ENCODE measurements around the gene MACF1.
"Not testable (repeated sequence)": the region's sequence is repeated elsewhere in the genome, so short reads cannot be mapped to it uniquely, and the experiment has no call there.

Gene MACF1

DNA sequence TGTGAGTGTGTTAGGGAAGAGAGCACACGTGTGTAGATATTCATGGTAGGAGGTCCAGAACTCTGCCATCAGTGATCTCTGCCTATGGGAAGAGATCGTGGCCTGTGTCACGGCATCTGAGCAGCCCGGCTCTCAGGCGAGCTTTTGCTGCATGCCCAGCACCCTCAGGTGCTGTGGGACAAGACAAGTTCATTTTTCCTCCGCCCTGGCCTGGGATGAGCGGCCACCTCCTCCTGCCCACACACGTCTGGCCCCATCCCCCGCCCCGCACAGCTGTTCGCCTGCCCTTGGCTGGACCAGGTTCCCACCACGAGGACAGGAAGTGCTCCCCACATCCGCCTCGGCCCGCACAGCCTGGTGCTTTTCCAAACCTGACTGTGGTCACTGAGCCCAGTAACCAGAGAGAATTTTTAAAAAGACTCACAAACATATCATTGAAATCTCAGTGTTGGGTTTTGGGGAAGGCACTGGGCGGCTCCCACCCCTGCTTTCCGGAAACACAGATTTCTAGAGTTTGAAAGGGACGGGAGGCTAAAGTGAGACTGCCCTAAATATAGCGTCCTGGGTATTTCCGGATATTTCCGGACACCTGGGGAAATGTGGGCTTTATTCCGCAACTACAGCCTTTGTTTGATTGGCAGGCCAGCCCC lies 305.0 kb downstream of the MACF1 start:
- DNase-seq, result peak; percentile 50
- TF ChIP-seq, protein P1, sequence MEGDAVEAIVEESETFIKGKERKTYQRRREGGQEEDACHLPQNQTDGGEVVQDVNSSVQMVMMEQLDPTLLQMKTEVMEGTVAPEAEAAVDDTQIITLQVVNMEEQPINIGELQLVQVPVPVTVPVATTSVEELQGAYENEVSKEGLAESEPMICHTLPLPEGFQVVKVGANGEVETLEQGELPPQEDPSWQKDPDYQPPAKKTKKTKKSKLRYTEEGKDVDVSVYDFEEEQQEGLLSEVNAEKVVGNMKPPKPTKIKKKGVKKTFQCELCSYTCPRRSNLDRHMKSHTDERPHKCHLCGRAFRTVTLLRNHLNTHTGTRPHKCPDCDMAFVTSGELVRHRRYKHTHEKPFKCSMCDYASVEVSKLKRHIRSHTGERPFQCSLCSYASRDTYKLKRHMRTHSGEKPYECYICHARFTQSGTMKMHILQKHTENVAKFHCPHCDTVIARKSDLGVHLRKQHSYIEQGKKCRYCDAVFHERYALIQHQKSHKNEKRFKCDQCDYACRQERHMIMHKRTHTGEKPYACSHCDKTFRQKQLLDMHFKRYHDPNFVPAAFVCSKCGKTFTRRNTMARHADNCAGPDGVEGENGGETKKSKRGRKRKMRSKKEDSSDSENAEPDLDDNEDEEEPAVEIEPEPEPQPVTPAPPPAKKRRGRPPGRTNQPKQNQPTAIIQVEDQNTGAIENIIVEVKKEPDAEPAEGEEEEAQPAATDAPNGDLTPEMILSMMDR (IDR thresholded peaks at IDR 0.05; ENCODE audit: low read depth, low read length), result no peak

DNA sequence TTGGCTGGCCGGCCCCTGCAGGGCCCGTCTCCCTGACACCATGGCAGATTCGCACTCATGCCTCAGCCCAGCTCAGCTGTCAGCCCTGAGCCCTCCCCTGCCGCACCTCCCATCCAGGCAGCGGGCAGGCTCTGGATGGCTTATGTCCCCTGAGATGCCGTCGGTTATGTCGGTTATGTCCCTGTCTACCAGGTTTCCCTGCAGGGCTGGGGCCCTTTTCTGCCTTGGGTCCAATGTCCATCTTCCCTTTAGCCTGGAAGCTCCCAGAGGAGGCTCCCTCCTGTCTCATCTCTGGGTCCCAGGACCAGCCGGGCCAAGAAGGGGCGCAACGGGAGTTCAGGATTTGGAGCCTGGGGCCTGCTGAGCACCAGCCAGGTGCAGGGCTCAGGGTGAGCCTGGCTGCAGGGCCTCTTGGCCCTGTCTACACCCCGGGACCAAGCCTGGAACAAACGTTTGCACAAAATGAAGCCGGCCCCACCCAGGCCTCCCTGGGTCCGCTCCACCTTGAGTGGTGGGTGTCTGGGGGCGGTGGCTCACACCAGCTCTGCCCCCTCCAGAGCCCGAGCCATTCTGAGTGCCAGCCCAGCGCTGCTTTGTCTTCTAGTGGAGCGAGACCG lies 306.2 kb downstream of the MACF1 start:
- not testable (repeated sequence) for H3K9me3 ChIP-seq (ENCODE audit: severe bottlenecking); DNase-seq; H3K27me3 ChIP-seq (ENCODE audit: insufficient read depth, low read depth, severe bottlenecking); H3K27ac ChIP-seq; H3K36me3 ChIP-seq; H3K4me3 ChIP-seq (ENCODE audit: low read depth, low read length)

More for the DNA sequence above, 305.0 kb downstream of the MACF1 start:
- Histone ChIP-seq H3K36me3 (no peaks in the 10 kb centered on the region), H3K27me3 (ENCODE audit: insufficient read depth, low read depth, severe bottlenecking) (no peaks in the 10 kb centered on the region), H3K4me3 (ENCODE audit: low read depth, low read length) (no peak overlapping the region), H3K27ac (no peak overlapping the region), H3K9me3 (ENCODE audit: severe bottlenecking) (no peaks in the 10 kb centered on the region)

DNA sequence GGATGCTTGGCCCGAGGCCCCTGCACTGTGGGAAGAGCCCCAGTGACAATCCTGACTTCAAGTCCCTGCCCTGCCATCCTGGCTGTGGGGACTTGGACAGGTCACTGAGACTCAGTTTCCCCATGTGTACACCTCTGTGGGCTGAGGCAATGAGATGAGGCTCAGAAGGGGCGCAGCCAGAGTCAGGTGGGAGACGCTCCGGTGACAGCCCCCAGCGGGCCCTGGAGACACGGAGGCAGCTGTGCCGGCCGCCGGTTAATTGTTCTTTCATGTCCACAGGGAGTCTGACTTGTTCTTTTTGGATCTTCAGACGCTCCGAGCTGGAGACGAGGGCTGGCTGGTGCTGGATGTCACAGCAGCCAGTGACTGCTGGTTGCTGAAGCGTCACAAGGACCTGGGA lies 307.0 kb downstream of the MACF1 start:
- H3K27ac ChIP-seq; H3K4me3 ChIP-seq (ENCODE audit: low read depth, low read length); H3K9me3 ChIP-seq (ENCODE audit: severe bottlenecking); H3K27me3 ChIP-seq (ENCODE audit: insufficient read depth, low read depth, severe bottlenecking); H3K36me3 ChIP-seq; DNase-seq: not testable (repeated sequence)

DNA sequence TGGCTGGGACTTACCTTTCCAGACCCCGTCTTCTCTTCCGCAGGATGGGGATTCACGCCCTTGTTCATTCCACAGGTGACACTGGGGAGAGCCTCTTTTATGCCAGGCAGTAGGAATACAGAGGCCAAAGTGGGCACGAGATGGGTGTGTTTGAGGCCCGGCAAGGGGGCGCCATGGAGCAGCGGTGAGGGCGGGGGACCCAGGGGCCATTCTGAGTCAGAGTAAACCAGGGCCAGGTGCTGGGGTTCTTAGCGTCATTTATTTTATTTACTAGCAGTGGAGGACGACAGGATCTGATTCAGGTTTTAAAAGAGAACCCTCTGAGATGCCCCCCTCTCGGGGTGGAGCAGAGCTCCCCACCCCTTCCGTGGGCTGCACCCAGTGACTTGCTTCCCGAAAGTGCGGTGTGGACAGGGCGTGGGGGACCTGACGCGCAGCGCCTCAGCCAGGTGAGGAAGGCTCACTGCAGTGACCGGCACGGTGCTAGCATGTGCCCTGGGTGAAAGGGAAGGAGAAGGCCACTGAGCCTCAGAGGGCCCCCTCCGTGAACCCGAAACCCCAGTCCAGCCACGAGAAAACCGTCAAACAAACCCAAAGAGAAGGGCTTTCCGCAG lies 307.8 kb downstream of the MACF1 start:
- not testable (repeated sequence) for H3K27ac ChIP-seq; H3K9me3 ChIP-seq (ENCODE audit: severe bottlenecking); H3K36me3 ChIP-seq; DNase-seq; H3K4me3 ChIP-seq (ENCODE audit: low read depth, low read length); H3K27me3 ChIP-seq (ENCODE audit: insufficient read depth, low read depth, severe bottlenecking)

DNA sequence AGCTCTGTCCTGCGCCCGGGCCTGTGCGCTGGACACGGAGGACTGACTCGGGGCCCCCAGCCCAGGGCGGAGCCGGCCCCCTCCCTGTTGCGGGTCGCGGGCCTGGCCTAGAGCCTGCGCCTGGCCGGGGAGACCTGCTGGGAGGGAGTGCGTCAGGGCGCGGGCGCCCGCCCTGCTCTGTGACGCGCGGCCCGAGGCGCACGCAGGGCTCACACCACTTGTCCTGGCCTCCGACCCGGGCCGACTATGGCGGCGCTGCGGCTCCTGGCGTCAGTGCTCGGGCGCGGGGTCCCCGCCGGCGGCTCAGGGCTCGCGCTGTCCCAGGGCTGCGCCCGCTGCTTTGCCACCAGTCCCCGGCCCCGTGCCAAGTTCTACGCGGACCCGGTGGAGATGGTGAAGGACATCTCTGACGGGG lies 310.2 kb downstream of the MACF1 start:
- not testable (repeated sequence) for H3K9me3 ChIP-seq (ENCODE audit: severe bottlenecking); H3K27me3 ChIP-seq (ENCODE audit: insufficient read depth, low read depth, severe bottlenecking); DNase-seq; H3K36me3 ChIP-seq; H3K27ac ChIP-seq
- 0 out of 2 replicates have a peak overlapping the region, but pooled peaks have one; percentile 21 for H3K4me3 ChIP-seq (ENCODE audit: low read depth, low read length)

DNA sequence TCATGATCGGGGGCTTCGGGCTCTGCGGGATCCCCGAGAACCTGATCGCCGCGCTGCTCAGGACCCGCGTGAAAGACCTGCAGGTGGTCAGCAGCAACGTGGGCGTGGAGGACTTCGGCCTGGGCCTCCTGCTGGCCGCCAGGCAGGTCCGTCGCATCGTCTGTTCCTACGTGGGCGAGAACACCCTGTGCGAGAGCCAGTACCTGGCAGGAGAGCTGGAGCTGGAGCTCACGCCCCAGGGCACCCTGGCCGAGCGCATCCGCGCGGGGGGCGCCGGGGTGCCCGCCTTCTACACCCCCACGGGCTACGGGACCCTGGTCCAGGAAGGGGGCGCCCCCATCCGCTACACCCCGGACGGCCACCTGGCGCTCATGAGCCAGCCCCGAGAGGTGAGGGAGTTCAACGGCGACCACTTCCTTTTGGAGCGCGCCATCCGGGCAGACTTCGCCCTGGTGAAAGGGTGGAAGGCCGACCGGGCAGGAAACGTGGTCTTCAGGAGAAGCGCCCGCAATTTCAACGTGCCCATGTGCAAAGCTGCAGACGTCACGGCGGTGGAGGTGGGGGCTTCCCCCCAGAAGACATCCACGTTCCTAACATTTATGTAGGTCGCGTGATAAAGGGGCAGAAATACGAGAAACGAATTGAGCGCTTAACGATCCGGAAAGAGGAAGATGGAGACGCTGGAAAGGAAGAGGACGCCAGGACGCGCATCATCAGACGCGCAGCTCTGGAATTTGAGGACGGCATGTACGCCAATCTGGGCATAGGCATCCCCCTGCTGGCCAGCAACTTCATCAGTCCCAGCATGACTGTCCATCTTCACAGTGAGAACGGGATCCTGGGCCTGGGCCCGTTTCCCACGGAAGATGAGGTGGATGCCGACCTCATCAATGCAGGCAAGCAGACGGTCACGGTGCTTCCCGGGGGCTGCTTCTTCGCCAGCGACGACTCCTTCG lies 310.9 kb downstream of the MACF1 start:
- not testable (repeated sequence) for DNase-seq

DNA sequence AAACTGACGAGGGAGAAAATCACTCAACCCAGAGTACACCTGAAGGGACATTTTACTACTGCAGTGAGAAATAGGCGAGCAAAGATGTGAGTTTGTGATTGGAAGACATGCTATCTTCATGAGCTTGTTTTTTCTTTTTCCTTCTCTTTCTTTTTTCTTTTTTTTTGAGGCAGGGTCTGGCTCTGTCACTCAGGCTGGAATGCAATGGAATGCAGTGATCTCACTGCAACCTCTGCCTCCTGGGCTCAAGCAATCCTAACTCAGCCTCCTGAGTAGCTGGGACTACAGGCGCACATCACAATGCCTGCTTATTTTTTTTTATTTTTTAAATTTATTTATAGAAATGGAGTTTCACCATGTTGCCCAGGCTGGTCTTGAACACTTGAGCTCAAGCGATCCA lies 312.3 kb downstream of the MACF1 start:
- not testable (repeated sequence) for H3K36me3 ChIP-seq; H3K9me3 ChIP-seq (ENCODE audit: severe bottlenecking); H3K27ac ChIP-seq; H3K27me3 ChIP-seq (ENCODE audit: insufficient read depth, low read depth, severe bottlenecking); DNase-seq; H3K4me3 ChIP-seq (ENCODE audit: low read depth, low read length)

More for the DNA sequence above, 310.9 kb downstream of the MACF1 start:
- not testable (repeated sequence) for H3K27me3 ChIP-seq (ENCODE audit: insufficient read depth, low read depth, severe bottlenecking); H3K4me3 ChIP-seq (ENCODE audit: low read depth, low read length); H3K27ac ChIP-seq; H3K9me3 ChIP-seq (ENCODE audit: severe bottlenecking); H3K36me3 ChIP-seq

DNA sequence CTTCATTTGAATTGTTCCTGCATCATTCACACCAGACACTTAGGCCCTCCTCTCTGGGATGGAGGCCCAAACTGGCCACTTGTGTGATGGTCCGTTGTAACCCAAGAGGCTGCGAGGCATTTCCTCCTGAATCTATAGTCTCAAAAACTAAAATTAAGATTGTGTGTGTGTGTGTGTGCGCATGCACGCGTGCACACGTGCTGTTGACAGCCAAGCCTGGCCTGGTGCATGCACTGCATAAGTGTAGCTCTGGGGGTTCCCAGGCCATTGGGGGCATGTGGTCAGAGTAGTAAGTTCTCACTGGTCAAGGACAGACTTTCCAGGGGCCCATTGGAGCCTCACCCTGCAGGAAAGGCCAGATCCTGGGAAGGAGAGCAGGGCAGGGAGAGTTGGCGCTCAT lies 313.4 kb downstream of the MACF1 start:
- not testable (repeated sequence) for DNase-seq; H3K4me3 ChIP-seq (ENCODE audit: low read depth, low read length); H3K27ac ChIP-seq; H3K27me3 ChIP-seq (ENCODE audit: insufficient read depth, low read depth, severe bottlenecking); H3K36me3 ChIP-seq; H3K9me3 ChIP-seq (ENCODE audit: severe bottlenecking)

DNA sequence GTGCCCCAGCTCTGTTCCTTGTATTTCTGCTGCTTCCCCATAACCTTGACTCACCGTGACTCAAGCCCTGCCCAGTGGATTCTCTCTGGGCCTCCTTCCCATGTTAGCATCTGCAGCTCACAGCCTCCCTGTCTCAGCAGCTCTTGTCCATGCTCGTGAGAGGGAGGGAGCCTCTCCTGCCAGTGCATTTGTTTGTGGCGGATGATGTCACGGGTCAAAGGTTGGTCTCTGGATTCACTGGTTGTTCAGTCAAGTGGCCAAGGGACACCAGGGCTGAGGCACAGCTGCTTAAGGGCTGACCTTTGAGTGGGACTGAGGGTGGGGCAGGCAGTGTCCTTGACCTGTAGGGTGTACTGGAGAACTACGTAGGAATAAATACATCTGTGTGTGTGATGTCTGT lies 314.9 kb downstream of the MACF1 start:
- not testable (repeated sequence) for H3K9me3 ChIP-seq (ENCODE audit: severe bottlenecking); DNase-seq; H3K27me3 ChIP-seq (ENCODE audit: insufficient read depth, low read depth, severe bottlenecking); H3K36me3 ChIP-seq; H3K4me3 ChIP-seq (ENCODE audit: low read depth, low read length); H3K27ac ChIP-seq

DNA sequence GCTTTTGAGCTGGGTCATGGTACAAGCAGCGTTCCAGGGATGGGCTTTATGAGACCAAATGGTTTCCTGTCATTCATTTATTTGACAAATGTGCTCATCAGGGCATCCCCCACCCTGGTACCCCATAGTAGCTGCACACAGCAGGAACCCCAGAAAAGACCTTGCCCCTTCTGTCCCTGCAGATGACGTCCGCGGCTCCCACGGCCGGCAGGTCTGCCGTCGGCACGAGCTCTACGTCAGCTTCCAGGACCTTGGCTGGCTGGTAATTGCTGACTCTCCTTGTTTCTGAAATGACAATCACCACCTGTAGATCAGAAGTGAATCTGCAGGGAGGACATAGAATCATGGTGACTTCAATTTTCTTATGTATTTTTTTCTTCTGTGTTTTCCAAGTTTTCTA lies 317.7 kb downstream of the MACF1 start:
- not testable (repeated sequence) for H3K27ac ChIP-seq; H3K27me3 ChIP-seq (ENCODE audit: insufficient read depth, low read depth, severe bottlenecking); H3K4me3 ChIP-seq (ENCODE audit: low read depth, low read length); H3K9me3 ChIP-seq (ENCODE audit: severe bottlenecking); H3K36me3 ChIP-seq; DNase-seq
